ENCODE results near the gene UBFD1.

DNA sequence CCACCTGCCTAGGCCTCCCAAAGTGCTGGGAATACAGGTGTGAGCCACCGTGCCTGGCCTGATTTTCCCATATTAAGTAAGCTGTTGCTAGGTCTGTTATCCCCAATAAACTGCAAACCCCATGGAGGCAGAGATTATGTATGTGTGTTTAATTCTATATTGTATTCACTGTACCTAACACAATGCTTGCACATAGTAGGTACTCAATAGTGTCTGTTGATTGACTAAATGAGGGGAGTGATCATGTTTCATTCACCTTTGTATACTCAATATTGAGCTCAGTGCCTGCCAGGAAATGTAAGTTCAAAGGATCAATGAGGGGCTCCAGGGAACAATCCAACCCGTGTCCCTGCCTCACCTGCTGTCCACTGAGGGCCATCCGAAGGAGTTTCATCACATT, 32.6 kb upstream of the UBFD1 start:
- TF ChIP-seq, protein P1, sequence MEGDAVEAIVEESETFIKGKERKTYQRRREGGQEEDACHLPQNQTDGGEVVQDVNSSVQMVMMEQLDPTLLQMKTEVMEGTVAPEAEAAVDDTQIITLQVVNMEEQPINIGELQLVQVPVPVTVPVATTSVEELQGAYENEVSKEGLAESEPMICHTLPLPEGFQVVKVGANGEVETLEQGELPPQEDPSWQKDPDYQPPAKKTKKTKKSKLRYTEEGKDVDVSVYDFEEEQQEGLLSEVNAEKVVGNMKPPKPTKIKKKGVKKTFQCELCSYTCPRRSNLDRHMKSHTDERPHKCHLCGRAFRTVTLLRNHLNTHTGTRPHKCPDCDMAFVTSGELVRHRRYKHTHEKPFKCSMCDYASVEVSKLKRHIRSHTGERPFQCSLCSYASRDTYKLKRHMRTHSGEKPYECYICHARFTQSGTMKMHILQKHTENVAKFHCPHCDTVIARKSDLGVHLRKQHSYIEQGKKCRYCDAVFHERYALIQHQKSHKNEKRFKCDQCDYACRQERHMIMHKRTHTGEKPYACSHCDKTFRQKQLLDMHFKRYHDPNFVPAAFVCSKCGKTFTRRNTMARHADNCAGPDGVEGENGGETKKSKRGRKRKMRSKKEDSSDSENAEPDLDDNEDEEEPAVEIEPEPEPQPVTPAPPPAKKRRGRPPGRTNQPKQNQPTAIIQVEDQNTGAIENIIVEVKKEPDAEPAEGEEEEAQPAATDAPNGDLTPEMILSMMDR (IDR thresholded peaks at IDR 0.05; ENCODE audit: poor library complexity): no peak
- TF ChIP-seq EZH2phosphoT487 (IDR thresholded peaks at IDR 0.05; ENCODE audit: low read depth, severe bottlenecking, unreplicated experiment): no peak

All from hepatocyte (in vitro differentiated cells).